Fibroblast of skin of right biceps (primary cell): ENCODE measurements around the gene TRMT2A.
A peak's percentile ranks its signal among the peaks of the same experiment; 100 is the strongest.

ENCODE experiments used
- DNase-seq: peaks from one replicate; pipeline ENCODE4 v3.0.0-alpha.2; 2013

The TRMT2A gene

DNA sequence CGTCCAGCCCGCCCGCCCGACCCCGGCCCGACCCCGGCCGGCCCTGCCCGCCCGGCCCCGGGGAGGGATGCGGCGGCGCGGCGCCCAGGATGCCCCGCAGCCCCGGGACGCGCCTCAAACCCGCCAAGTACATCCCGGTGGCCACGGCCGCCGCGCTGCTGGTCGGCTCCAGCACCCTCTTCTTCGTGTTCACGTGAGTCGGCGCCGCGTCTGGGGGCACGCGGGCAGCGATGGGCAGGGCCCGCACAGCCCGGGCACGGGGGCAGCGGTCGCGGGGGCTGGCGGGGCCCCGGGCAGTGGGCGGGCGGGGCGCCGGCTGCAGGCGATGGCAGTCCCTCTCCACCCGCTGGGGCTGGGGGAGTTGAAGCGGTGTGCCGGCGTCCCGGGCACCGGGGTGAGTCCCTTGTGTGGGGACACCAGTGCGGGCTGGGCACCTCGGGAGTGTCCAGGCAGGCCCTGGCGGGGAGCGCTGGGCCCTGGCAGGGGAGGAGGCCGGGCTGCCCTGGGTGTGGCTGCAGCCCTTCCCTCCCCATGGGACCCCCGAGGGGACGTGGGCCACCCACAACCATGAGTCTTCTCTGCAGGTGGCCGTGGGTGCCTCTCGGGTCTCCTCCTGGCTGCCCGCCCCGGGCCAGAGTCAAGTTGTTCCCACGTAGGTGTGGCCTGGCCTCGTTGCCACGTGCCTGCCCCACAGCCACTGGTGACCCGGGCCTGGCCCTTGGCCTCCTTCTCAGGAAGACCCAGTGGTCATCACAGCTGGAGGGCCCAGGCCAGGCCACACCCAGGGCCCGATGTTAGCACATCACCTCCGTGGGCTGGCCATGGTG, 15.0 kb upstream of the TRMT2A start:
- no peak for DNase-seq

DNA sequence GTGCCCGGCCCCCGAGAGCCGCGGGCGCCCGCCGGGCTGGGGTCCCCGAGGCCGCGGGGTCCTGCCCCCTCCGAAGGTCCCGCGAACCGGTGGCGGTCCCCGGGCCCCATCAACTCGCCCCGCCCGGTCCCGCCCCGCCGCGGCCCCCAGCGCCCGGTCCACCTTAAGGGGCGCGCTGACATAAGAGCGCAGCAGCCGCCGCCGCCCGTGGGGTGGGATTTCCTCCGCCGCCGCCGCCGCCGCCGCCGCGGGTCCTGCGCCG, 14.5 kb upstream of the TRMT2A start, which contains the start of gene ZDHHC8:
TSS of gene ZDHHC8 (plus strand) at position 208 of the 262 bp plus-strand sequence. CDS start 144 bp downstream, outside the sequence.
- peak; percentile 36 for DNase-seq

GRCh38 chr22:20130731-20131596, 13.9 kb upstream of the TRMT2A start:
- peak; percentile 78 for DNase-seq

- DNase-seq, result no peak
These were observed 13.3 kb upstream of the TRMT2A start for GRCh38 chr22:20130319-20130718.

- no peak for DNase-seq
These were observed 12.7 kb upstream of the TRMT2A start for GRCh38 chr22:20129747-20130014.

GRCh38 chr22:20128902-20129746, 12.1 kb upstream of the TRMT2A start:
- peak; percentile 37 for DNase-seq

DNA sequence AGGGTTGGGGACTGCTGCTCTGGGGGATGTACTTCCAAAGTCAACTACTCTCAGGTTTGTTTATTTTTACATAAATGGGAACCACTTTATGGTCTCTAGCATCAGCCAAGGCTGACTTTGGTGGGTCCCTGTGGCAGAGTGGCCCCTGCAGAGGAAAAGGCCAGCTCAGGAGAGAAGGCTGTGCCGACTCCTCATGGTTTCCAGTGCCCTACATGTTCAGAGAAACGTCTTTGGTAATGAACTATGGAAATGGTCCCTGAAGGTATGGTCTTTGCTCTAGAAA, 11.5 kb upstream of the TRMT2A start:
- DNase-seq, result no peak

DNA sequence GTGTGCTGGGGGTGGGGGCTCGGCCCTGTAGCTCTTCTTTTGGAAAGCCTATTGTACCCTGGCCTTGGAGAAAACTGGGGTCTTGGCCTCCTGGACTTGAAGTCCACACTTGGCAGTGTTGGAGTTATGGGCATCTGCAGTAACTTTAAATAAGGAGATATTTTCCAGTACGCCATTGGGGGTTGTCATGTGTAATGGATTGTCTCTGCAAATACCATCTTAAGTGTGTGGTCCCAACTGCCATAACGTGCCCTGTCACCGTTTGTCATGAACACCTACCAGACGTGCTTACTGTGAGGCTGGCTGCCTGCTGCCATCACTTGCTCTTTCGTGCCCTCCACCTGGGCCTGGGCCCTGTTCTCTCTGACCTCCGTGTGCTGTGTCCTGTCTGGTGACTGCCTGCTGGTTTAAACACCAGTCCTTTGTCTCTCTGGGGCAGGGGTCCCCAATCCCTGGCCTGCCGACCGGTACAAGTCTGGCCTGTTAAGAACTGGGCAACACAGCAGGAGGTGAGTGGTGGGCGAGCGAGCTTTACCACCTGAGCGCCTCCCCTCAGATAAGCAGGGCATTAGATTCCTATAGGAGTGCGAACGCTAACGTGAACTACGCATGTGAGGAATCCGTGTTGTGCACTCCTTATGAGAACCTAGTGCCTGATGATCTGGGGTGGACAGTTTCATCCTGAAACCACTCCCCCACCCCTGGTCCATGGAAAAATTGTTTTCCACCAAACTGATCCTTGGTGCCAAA, 11.0 kb upstream of the TRMT2A start:
- DNase-seq, result no peak

DNA sequence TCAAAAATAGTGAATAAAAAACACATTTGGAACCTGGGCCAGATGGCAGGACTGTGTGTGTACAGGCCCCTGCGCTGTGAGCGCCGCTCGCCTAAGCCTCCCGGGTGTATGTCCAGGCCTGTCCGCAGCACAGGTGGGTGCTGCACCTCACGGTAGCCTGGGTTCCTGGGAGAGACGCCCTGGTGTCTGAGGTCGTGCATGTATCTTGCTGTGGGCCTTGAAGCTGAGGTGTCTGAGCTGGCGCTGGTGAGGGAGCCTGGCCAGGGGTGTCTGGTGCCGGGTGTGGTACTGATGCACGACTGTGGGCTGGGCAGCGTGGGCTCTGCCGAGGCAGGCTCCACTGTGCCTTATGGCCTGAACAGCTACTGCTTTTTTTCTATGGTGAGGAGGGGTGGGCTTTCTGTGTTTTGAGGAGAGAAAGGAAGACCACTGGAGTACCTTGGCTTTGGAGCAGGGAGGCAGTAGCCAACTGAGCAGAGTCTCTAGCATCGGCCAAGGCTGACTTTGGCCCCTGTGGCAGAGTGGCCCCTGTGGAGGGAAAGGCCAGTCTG, 10.4 kb upstream of the TRMT2A start:
- DNase-seq, result no peak

DNA sequence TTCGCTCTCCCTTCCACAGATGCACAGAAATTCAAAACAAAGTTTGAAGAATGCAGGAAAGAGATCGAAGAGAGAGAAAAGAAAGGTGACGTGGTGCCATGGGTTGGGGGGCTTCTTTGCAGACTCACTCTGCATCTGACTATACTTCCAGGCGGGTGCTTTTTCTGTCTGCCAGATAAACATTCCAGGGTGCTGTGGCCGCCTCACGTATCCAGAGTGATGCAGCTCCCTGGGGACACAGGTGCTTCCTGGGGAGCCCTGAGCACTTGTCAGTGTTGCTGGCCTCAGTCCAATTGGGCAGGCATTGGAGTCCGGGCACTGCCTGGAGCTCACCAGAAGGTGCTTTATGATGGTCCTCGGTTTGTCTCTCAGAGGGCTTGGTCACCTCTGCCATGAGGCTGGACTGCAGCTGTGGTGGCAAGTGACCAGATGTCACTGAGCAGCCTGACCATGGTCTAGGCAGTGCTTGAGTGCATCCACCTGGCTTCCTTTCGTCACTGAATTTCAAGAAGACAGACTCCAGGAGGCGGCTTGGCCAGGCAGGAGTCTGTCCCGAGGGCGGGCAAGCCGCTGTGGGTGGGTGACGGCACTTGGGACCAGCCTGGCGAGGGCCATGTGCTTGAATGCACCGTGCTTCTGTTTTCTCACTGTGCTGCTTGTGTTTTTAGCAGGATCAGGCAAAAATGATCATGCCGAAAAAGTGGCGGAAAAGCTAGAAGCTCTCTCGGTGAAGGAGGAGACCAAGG, 9.4 kb upstream of the TRMT2A start:
- no peak for DNase-seq

GRCh38 chr22:20125201-20126174, 8.5 kb upstream of the TRMT2A start:
- no peak for DNase-seq

GRCh38 chr22:20124083-20124787, 7.2 kb upstream of the TRMT2A start:
- DNase-seq, result no peak

GRCh38 chr22:20123366-20124082, 6.5 kb upstream of the TRMT2A start:
- no peak for DNase-seq

DNA sequence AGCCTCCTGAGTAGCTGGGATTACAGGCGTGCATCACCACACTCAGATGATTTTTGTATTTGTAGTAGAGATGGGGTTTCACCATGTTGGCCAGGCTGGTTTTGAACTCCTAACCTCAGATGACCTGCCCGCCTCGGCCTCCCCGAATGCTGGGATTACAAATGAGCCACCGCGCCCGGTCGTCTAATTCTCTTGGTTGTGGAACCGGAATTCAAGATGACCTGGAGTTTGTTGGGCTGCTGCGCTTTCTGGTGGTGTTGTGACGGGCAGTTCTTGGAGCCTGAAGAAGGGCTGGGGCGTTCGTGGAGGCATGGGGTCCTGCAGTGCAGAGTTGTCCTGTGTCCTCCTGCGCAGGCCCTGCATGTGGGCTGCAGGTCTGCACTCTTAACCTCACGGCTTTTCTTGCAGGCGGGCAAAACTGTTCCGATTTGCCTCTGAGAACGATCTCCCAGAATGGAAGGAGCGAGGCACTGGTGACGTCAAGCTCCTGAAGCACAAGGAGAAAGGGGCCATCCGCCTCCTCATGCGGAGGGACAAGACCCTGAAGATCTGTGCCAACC, 4.9 kb upstream of the TRMT2A start:
- no peak for DNase-seq

GRCh38 chr22:20118300-20119020, 1.4 kb upstream of the TRMT2A start:
- no peak for DNase-seq

DNA sequence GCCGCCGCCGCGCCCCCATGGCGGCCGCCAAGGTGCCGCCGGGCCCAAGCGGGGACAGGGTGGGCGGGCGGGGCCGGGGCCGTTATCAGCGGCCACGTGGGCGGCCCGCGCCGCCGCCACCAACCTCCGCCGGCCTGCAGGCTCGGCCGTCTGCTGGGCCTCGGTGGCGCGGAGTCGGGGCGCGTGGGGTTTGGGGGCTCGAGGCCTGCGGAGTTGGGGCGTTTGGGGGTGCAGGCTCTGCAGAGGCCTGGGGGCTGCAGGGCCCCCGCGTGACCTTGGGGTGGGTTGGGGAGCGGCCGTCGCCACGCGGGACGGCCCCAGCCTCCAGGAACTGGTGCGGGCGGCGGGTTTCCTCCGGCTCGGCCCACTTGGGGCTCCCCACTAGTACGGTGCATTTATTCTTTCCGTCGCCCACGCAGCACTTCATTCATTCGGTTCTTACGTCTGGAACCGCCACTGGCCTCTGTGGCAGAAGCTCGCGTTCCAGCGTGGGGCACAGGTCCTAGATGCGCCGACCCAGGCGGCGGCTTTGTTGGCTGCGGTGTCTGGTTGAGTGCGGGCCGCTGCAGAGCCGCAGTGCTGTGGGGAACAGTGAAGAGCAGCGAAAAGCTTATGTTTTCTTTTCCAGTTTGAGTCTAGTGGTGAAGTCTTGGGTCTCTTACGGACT, 740 bp upstream of the TRMT2A start:
- DNase-seq, result peak; percentile 17

DNA sequence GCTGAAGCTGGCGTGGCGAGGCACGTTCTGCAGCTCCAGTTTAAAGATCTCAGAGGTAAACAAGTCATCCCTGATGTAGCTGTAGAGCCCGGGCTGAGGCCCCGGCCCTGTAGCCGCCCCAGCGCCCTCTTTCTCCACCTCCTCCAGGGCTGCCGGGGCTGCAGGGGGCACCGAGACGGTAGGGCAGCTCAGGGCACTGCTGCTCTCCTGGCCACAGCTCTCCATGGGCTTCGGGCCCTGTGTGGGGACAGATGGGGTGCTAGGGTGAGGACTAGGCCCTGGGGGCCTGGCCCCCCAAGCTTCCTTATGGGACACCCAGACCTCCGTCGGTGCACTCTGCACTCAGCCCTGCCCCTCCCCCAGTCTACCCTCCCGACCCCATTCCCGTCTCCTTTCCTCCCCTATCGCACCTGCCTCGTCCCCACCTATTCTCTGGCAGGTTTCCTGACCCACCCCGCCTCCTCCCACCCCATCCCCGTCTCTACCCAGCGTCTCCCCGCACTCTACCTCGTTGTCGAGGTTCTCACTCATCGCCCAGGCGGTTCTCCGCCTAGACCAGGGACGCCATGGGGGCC, 563 bp downstream of the TRMT2A start:
- DNase-seq, result no peak
